NCI-H1417 treated with DMSO at 0.1 percent for 48 hours (cell line): ENCODE results near the gene GNA12.
"Not testable (repeated sequence)": the region's sequence is repeated elsewhere in the genome, so short reads cannot be mapped to it uniquely, and the experiment has no call there.

Source experiments
- DNase-seq: peaks from one replicate; lab custom pipeline; 2025; lab: John Stamatoyannopoulos, UW

The GNA12 gene

DNA sequence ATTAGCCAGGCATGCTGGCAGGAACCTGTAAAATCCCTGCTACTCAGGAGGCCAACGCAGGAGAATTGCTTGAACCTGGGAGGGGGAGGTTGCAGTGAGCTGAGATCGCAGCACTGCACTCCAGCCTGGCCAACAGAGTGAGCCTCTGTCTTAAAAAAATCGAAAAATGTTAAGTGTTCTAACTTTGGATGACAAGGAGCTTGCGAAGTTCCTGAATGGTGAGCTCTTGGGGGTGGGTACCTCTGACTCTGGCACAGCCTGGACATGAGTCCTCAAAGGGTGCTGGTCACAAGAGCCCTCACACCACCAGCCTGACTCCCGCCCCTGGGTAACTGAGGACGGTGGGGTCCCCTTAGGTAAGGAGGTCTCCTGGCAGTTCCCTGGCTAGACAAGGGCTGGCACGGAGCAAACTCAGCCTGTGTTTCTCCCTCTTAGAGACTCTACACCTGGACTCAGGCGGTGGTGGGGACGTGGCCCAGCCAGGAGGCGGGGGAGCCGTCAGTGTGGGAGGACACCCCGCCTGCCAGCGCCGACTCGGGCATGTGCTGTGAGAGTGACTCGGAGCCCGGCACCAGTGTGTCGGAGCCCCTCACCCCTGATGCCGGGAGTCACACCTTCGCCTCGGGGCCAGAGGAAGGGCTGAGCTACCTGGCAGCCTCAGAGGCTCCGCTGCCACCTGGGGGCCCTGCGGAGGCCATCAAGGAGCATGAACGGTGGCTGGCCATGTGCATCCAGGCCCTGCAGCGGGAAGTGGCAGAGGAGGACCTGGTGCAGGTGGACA is 132.0 kb downstream of the GNA12 start:
- DNase-seq, result no peak

DNA sequence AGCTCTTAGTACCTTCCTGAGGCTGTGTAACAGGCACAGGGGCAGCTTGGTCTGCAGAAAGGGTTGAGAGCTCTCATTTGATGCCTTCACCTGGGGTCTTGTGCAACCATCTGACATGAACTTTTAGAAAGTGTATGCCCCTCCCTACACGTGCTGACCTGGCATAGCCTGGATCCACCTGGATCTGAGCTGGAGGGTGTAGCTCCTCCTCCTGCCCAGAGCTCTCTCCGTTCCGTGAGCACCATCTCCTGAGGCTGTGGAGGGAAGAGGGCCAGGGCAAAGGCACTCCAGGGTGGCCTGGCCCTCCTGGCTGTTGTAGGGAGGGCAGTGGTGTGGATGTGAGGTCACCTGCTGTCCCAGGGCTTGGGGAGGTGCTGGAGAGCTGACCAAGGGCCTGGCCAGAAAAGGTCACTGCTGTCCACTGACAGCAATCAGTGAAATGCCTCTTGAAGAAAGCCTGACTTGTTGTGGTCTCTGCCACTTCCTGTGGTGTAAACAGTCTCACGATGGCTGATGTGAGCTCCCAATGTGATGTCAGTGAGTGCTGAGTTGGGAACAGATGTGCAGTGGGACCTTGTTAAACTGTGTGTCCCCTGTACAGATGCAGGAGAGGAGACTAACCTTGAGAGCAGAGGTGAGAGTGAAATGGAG is 133.1 kb downstream of the GNA12 start:
- no peak for DNase-seq

DNA sequence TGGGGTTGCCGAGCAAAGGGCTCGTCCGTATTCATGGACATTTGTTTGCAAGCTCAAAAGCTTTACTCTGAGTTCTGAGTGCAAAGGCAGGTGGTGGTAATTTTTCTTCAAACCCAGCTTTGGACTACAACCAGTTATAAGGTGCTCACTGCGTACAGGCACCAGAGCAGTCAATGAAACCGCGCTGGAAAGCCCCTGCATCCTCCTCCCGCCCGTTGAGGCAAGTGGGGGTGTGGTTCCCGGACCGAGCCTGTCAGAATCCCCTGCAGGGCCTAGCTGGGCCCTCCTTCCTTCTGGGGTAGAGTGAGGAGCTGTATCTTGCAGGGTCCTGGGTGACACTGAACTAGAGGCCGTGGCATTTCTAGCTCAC is 133.8 kb downstream of the GNA12 start:
- DNase-seq, result no peak

DNA sequence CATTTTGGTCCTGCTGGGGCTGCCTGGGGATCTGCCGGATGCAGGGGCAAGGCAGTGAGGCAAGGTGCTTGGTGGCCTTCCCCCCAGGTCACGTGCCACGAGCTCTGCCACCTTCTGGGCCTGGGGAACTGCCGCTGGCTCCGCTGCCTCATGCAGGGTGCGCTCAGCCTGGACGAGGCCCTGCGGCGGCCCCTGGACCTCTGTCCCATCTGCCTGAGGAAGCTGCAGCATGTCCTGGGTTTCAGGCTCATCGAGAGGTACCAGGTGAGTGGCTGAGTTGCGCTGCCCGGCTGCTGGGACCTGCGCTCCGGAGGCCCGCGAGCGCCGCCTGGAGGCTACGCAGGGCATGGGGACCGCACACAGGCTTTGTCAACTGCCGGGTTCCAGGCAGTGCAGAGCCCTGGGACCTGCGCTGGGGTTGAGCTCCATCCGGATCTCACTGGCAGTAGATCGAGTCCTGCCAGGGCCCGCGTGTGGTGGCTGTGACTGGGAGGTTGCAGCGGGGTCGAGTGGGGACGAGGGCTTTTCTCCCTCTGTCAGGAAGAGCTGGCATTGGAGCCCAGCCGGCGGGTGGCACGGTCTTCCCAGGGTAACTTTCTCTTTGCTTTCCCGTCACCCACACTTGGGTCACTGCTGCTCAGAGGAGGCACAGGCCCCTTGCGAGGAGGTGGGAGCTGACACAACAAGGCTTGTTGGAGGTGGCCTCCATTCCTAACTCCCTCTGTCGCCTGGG is 134.4 kb downstream of the GNA12 start:
- DNase-seq, result no peak

DNA sequence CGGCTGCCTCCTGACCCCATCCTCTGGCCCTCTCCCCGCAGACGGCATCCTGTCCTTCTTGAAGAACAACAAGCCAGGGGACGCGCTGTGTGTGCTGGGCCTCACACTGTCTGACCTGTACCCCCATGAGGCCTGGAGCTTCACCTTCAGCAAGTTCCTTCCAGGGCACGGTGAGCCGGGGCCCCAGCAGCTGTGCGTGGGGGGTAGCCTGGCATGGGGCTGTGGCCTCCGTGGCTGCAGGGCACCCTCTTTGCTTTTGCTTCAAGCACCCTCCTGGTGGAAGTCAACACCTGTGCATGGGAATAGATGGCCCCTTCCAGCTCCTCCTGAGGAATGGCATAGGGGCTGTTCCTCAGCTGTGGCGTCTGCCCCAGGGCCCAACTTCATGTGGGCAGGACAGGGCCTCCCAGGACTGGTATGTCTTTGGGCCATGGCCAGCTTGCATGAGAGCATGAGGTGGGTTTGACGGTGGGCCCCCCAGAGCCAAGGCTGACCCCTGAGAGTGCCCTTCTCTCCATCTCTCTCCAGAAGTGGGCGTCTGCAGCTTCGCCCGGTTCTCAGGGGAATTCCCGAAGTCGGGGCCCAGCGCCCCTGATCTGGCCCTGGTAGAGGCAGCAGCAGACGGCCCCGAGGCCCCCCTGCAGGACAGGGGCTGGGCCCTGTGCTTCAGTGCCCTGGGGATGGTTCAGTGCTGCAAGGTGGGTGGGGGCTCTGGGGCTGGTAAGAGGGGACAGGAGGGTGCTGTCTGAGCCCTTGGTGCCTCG is 135.4 kb downstream of the GNA12 start:
- DNase-seq, result no peak

DNA sequence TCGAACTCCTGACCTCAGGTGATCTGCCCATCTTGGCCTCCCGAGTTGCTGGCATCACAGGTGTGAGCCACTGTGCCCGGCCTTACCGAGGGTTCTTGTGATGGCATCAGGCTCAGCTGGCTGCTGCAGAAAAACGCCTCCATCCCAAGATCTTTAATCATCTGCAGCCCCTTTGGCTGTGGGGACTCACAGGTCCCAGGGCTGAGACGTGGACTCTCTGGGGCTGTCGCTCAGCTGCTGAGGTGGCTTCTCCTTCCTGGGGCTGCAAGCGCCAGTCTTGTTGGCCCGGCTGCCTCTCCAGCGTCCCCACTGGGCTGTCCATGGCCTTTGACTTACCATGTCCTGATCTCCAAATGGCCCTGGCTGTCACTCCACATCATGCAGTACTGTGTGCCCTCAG is 136.1 kb downstream of the GNA12 start:
- no peak for DNase-seq

DNA sequence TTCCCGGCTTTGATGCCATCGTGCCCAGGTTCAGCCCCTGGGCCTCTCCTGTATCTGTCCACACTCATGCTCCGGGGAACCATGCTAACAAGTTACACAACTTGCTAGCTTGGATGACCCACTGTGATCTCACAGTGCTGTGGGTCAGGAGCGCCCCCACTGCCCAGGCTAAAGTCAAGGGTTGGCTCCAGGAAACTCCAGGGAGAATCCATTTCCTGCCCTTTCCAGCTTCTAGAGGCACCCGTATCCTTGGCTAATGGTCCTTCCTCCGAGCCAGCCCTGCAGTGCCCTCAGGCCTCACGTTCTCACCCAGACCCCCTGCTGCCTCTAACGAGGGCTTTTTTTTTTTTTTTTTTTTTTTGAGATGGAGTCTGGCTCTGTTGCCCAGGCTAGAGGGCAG is 136.6 kb downstream of the GNA12 start:
- no peak for DNase-seq

DNA sequence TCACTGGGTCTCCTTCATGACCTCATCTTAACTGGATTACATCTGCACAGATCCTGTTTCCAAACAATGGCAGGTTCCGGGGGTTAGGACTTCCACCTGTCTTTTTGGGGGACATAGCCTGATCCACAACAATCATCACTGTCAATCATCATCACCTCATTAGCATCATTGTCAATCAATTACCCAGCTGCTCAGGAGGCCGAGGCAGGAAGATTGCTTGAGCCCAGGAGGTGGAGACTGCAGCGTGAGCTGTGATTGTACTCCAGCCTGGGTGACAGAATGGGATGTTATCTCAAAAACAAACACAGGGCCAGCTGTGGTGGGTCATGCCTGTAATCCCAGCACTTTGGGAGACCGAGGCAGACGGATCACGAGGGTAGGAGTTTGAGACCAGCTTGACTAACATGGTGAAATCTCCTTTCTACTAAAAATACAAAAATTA is 137.4 kb downstream of the GNA12 start:
- DNase-seq, result no peak

DNA sequence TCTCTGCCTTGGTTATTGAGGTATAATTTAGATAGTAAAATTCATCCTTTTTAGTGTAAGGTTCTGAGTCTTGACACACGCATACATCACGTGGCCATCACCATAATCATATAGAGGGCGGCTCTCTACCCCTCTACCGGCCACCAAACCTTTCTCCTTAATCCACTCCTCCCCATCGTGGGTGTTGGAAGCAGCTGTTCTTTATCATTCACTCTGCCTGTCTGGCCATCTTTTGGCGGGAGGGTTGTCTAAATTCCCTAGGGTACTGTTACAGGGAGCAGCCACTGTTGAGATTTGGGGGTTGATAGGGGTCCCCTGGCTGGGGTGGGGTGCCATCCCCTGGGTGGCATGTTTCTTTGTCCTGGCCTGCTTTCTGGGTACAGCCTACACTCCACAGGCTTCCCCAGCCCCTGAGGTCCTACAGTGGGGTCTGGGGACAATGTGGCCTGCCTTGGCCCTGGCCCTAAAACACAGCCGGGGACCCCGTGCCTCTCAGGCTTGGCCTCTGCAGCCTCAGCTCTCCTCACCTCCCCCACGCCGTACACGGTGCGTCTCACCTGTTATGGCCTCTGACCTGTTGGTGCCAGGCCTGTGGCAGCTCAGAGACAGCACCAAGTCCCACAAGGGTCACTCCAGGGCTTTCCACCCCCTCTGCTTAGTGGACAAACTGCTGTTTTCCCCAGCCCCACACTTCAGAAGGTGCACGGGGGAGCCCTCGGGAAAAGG is 138.6 kb downstream of the GNA12 start:
- DNase-seq, result no peak

DNA sequence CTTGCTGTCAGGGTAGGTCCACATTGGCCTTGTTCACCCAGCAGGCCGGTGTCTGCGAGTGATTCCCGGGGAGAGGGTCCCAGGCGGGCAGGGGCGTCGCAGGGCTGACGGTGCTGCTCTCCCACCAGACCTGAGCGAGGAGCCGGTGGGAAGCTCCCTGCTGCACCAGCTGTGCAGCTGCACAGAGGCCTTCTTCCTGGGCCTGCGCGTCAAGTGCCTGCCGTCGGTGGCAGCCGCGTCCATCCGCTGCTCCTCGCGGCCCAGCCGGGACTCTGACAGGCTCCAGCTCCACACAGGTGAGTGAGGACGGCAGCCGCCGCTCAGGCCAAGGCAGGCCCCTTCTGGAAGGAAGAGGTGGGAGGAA is 141.5 kb downstream of the GNA12 start:
- DNase-seq, result no peak

DNA sequence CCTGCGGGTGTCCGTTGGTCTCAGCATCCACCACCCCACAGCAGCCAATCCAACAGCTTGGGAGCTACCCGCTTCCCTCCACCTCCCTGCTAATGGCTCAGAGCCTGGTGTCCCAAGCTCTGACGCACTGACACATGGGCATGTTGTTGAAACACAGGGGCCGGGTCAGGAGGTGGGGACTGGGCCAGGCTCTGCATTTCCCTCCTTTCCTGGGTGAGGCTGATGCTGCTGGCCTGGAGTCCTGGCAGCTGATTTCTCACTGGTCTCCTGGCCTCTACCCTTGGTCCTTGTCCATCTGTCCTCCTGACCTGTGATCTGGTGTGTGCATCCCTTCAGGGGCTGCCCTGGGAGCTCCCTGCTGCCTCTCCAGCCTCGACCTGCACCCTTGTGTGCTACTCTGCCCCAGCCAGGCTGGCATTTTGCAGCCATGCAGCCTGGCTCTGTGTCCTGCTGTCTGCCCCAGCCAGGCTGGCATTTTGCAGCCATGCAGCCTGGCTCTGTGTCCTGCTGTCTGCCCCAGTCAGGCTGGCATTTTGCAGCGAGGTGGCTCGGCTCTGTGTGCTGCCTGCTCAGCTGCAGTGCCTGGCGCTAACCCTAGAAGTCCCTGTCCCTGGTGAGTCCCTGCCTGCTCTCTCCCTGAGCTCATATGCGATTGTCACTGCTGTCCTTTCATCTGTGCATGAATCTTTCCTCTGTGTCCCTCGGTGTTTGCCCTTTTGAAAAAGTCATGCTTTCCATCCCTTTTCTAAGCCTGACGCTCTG is 142.1 kb downstream of the GNA12 start:
- DNase-seq, result no peak

DNA sequence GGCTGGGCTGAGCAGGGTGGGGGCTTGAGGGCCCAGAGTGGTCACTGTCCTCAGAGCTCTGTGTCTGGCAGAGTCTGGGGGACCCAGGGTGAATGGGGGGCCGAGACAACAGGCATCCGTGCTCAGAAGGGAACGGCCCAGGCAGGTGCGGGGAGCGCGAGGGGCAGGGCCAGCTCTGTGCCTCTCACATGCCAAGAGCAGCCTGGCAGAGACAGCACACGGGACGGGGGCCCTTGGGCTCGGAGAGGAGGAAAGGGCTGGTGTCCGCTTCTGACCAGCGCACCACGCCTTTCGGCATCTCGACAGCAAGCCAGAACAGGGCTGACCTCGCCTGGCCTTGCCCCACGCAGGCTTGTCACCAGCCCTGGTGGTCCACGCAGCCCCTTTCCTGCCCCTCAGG is 142.7 kb downstream of the GNA12 start:
- no peak for DNase-seq

DNA sequence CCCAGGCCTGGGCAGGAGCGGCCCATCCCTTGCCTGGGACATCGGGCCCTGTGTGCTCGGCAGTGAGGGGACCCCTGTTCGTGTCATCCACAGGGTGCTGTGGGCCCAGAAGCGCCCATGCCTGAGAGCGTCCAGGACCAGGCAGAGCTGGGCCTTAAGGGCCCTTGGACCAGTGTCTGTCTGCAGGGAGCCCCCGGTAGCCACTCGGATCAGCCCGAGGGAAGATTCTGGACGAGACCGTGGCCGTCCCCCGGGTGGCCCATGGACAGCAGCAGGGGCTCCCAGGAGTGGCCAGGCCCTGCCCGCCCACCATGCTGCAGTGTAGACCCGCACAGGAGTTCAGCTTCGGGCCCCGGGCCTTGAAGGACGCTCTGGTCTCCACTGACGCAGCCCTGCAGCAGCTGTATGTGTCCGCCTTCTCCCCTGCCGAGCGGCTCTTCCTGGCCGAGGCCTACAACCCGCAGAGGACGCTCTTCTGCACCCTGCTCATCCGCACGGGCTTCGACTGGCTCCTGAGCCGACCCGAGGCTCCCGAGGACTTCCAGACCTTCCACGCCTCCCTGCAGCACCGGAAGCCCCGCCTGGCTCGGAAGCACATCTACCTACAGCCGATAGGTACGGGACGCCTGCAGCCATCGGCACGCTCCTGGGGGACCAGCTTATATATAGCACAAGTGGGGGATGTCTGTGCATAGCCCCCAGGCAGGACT is 143.8 kb downstream of the GNA12 start:
- no peak for DNase-seq

DNA sequence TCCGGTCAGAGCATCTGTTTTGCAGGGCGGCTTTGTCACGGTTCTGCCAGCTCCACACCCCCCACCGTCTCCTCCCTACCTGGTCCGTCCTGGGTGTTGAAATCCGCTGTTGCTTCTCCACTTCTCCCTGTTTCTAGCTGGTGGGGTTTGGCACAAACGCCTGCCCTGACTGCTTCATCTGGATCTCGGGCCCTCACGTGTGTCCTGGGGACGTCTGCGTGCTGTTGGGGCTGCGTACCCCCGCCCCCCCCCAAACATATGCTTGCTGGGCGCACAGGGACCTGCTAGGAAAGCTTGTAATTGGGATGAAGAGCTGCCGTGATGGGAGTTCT is 144.9 kb downstream of the GNA12 start:
- DNase-seq, result no peak

DNA sequence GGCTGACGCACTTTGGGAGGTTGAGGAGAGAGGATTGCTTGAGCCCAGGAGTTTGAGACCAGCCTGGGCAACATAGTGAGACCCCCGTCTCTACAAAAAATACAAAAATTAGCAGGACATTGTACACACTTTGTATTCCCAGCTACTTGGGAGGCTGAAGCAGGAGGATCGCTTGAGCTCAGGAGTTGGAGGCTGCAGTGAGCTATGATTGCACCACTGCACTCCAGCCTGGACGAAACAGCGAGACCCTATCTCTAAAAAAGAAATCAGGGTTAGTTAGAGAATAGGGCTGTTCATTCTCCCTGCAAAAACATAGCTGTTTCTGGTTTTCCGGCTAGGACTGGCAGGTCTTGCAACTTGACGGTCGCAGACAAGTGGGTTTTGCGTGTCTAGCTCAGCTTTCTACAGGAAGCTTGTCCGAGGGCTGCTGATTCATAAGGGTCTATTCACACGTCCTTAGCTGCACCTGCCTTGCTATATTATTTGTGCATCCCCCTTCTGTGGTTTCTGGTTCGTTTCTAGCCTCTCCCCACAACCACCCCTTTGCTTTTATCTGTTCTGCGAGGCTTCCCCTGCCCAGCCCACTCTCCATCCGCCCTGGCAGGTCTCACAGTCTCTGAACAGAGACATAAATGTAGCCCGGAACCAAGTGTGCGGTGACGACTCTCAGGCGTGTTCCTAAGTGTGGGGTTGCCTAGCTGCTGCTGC is 145.4 kb downstream of the GNA12 start:
- no peak for DNase-seq

DNA sequence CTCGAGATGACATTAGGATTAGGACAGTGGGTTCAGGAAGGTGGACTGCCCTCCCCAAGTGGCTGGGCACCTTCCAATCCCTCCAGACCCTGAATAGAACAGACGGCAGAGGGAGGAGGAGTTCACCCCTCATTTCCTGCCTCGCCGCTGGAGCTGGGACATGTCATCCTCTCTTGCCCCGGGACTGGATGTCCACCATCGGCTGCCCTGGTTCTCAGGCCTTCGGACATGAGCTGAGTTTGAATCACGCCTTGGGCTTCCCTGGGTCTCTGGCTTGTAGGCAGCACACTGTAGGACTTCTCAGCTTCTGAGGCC is 150.0 kb downstream of the GNA12 start:
- DNase-seq, result not testable (repeated sequence)

DNA sequence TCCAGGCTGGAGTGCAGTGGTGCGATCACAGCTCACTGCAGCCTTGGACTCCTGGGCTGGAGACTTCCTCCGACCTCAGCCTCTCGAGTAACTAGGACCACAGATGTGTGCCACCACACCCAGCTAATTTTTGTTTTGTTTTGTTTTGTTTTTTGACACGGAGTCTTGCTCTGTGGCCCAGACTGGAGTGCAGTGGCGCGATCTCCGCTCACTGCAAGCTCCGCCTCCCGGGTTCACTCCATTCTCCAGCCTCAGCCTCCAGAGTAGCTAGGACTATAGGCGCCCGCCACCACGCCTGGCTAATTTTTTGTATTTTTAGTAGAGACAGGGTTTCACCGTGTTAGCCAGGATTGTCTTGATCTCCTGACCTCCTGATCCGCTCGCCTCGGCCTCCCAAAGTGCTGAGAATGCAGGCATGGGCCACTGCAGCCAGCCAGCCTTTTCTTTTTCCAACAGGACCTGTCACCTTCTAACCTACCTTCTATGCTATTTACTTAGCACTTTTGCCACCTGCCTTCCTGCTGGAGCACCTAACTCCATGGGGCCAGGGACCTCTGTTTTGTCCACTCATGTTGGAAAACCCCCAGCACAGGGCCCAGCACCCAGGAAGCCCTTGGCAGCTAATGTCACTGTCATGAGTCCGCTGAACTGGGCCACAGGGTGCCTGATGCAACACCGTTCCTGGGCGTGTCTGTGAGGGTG is 150.5 kb downstream of the GNA12 start:
- not testable (repeated sequence) for DNase-seq

DNA sequence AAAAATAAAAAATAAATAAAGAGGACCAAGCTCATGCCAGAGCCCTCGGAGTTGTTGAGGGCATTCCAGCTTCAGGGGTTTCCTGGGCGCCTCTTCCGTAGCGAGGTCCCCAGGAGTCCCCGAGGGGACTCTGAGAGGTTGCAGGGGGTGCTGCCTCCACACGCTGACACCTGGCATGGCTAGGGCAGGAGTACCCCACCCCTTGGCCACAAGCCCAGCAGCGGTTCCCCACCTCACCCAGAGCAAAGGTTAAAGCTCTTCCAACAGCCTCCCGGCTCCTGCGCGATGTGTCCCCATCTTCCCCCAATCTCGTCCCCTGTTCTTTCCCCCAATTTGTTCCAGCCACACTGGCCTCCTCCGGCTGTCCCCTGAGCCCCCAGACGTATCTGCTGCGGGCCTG is 151.6 kb downstream of the GNA12 start:
- DNase-seq, result no peak

DNA sequence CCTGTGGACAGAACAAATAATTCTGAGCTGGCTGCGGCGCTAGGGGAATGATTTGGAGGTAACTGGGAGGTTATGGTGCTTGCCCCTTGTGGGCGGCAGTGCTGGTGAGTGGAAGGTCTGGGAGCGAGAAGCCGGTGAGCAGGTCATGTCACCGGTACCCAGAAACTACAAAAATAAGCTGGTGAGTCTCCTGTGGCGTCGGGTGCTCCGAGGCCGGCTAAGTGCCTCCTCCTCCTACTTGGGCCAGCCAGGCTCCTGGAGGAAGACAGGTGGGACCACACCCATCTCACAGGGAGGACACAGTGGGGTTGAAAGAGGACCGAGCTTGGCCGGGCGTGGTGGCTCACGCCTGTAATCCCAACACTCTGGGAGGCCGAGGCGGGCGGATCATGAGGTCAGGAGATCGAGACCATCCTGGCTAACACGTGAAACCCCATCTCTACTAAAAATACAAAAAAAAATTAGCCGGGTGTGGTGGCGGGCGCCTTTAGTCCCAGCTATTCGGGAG is 152.1 kb downstream of the GNA12 start:
- DNase-seq, result not testable (repeated sequence)
